ENCODE results near the gene TP73. TPM values are rescaled to one million over a fixed set of nuclear protein-coding genes. Genes with fewer than 3 reads are reported as not detected.

TP73 gene
- total and polyA plus RNA-seq, 9 donors = 0.52 to 2.5 (median 1.2) TPM

- no peaks in the 10 kb centered on the region for H3K27me3 ChIP-seq (ENCODE audit: control insufficient read depth, insufficient read depth, low read length)
- WGBS (ENCODE audit: insufficient coverage) = 89% methylated on average over 4 of the region's 10 CpGs
- peaks cover 59% of the 10 kb centered on the region for H3K36me3 ChIP-seq (ENCODE audit: control insufficient read depth, insufficient read depth, low read length)
- DNase-seq = no peak
- no peak overlapping the region for H3K4me3 ChIP-seq (ENCODE audit: low read length)
- H3K4me1 ChIP-seq (ENCODE audit: control insufficient read depth, insufficient read depth, low read length) = peaks cover 19% of the 10 kb centered on the region
- no peaks in the 10 kb centered on the region for H3K9me3 ChIP-seq (replicated peaks; ENCODE audit: control insufficient read depth, low read depth, low read length)
- no peak overlapping the region for H3K27ac ChIP-seq (ENCODE audit: low read length)
Observed at GRCh38 chr1:3628445-3628844, 23.9 kb upstream of the TP73 start.

GRCh38 chr1:3629561-3630160, 22.7 kb upstream of the TP73 start:
- H3K9me3 ChIP-seq (replicated peaks; ENCODE audit: control insufficient read depth, low read depth, low read length) = no peaks in the 10 kb centered on the region
- peaks cover 14% of the 10 kb centered on the region for H3K4me1 ChIP-seq (ENCODE audit: control insufficient read depth, insufficient read depth, low read length)
- 91% methylated on average over 12 of the region's 16 CpGs for WGBS (ENCODE audit: insufficient coverage)
- no peak overlapping the region for H3K4me3 ChIP-seq (ENCODE audit: low read length)
- H3K36me3 ChIP-seq (ENCODE audit: control insufficient read depth, insufficient read depth, low read length) = peaks cover 70% of the 10 kb centered on the region
- no peak for DNase-seq
- H3K27ac ChIP-seq (ENCODE audit: low read length) = no peak overlapping the region
- no peaks in the 10 kb centered on the region for H3K27me3 ChIP-seq (ENCODE audit: control insufficient read depth, insufficient read depth, low read length)

GRCh38 chr1:3630161-3630611, 22.1 kb upstream of the TP73 start:
- H3K36me3 ChIP-seq (ENCODE audit: control insufficient read depth, insufficient read depth, low read length) = peaks cover 74% of the 10 kb centered on the region
- peaks cover 14% of the 10 kb centered on the region for H3K4me1 ChIP-seq (ENCODE audit: control insufficient read depth, insufficient read depth, low read length)
- 85% methylated on average over 9 of the region's 11 CpGs for WGBS (ENCODE audit: insufficient coverage)
- H3K4me3 ChIP-seq (ENCODE audit: low read length) = no peak overlapping the region
- no peaks in the 10 kb centered on the region for H3K27me3 ChIP-seq (ENCODE audit: control insufficient read depth, insufficient read depth, low read length)
- no peak overlapping the region for H3K27ac ChIP-seq (ENCODE audit: low read length)
- H3K9me3 ChIP-seq (replicated peaks; ENCODE audit: control insufficient read depth, low read depth, low read length) = no peaks in the 10 kb centered on the region
- DNase-seq = no peak

- peaks cover 82% of the 10 kb centered on the region for H3K36me3 ChIP-seq (ENCODE audit: control insufficient read depth, insufficient read depth, low read length)
- H3K4me1 ChIP-seq (ENCODE audit: control insufficient read depth, insufficient read depth, low read length) = peaks cover 9% of the 10 kb centered on the region
- H3K9me3 ChIP-seq (replicated peaks; ENCODE audit: control insufficient read depth, low read depth, low read length) = no peaks in the 10 kb centered on the region
- H3K27ac ChIP-seq (ENCODE audit: low read length) = no peak overlapping the region
- 67% methylated on average over 9 of the region's 9 CpGs for WGBS (ENCODE audit: insufficient coverage)
- no peak for DNase-seq
- H3K27me3 ChIP-seq (ENCODE audit: control insufficient read depth, insufficient read depth, low read length) = no peaks in the 10 kb centered on the region
- no peak overlapping the region for H3K4me3 ChIP-seq (ENCODE audit: low read length)
Observed at GRCh38 chr1:3630914-3631313, 21.4 kb upstream of the TP73 start.

- 86% methylated on average over 31 of the region's 36 CpGs for WGBS (ENCODE audit: insufficient coverage)
- Histone ChIP-seq H3K4me1 (ENCODE audit: control insufficient read depth, insufficient read depth, low read length) (peaks cover 8% of the 10 kb centered on the region), H3K27ac (ENCODE audit: low read length) (no peak overlapping the region), H3K4me3 (ENCODE audit: low read length) (no peak overlapping the region), H3K9me3 (replicated peaks; ENCODE audit: control insufficient read depth, low read depth, low read length) (no peaks in the 10 kb centered on the region), H3K36me3 (ENCODE audit: control insufficient read depth, insufficient read depth, low read length) (peaks cover 88% of the 10 kb centered on the region), H3K27me3 (ENCODE audit: control insufficient read depth, insufficient read depth, low read length) (no peaks in the 10 kb centered on the region)
- no peak for DNase-seq
Observed at GRCh38 chr1:3631320-3632260, 20.7 kb upstream of the TP73 start.

GRCh38 chr1:3632298-3632697, 20.0 kb upstream of the TP73 start:
- H3K9me3 ChIP-seq (replicated peaks; ENCODE audit: control insufficient read depth, low read depth, low read length) = no peaks in the 10 kb centered on the region
- 94% methylated on average over 17 of the region's 17 CpGs for whole genome bisulfite sequencing (ENCODE audit: insufficient coverage)
- no peaks in the 10 kb centered on the region for H3K27me3 ChIP-seq (ENCODE audit: control insufficient read depth, insufficient read depth, low read length)
- H3K4me3 ChIP-seq (ENCODE audit: low read length) = no peak overlapping the region
- no peak for DNase-seq
- H3K4me1 ChIP-seq (ENCODE audit: control insufficient read depth, insufficient read depth, low read length) = peaks cover 8% of the 10 kb centered on the region
- peaks cover 88% of the 10 kb centered on the region for H3K36me3 ChIP-seq (ENCODE audit: control insufficient read depth, insufficient read depth, low read length)
- H3K27ac ChIP-seq (ENCODE audit: low read length) = no peak overlapping the region

GRCh38 chr1:3632716-3633343, 19.5 kb upstream of the TP73 start:
- no peak overlapping the region for H3K27ac ChIP-seq (ENCODE audit: low read length)
- H3K4me3 ChIP-seq (ENCODE audit: low read length) = no peak overlapping the region
- H3K27me3 ChIP-seq (ENCODE audit: control insufficient read depth, insufficient read depth, low read length) = no peaks in the 10 kb centered on the region
- H3K9me3 ChIP-seq (replicated peaks; ENCODE audit: control insufficient read depth, low read depth, low read length) = no peaks in the 10 kb centered on the region
- peaks cover 8% of the 10 kb centered on the region for H3K4me1 ChIP-seq (ENCODE audit: control insufficient read depth, insufficient read depth, low read length)
- 93% methylated on average over 22 of the region's 26 CpGs for WGBS (ENCODE audit: insufficient coverage)
- H3K36me3 ChIP-seq (ENCODE audit: control insufficient read depth, insufficient read depth, low read length) = peaks cover 87% of the 10 kb centered on the region
- DNase-seq = no peak

- peaks cover 8% of the 10 kb centered on the region for H3K4me1 ChIP-seq (ENCODE audit: control insufficient read depth, insufficient read depth, low read length)
- no peak for DNase-seq
- WGBS (ENCODE audit: insufficient coverage) = 87% methylated on average over 27 of the region's 28 CpGs
- no peaks in the 10 kb centered on the region for H3K9me3 ChIP-seq (replicated peaks; ENCODE audit: control insufficient read depth, low read depth, low read length)
- no peaks in the 10 kb centered on the region for H3K27me3 ChIP-seq (ENCODE audit: control insufficient read depth, insufficient read depth, low read length)
- no peak overlapping the region for H3K4me3 ChIP-seq (ENCODE audit: low read length)
- peaks cover 87% of the 10 kb centered on the region for H3K36me3 ChIP-seq (ENCODE audit: control insufficient read depth, insufficient read depth, low read length)
- H3K27ac ChIP-seq (ENCODE audit: low read length) = no peak overlapping the region
Observed at GRCh38 chr1:3633344-3634058, 18.8 kb upstream of the TP73 start.

- Histone ChIP-seq H3K27me3 (ENCODE audit: control insufficient read depth, insufficient read depth, low read length) (no peaks in the 10 kb centered on the region), H3K27ac (ENCODE audit: low read length) (no peak overlapping the region), H3K9me3 (replicated peaks; ENCODE audit: control insufficient read depth, low read depth, low read length) (no peaks in the 10 kb centered on the region), H3K36me3 (ENCODE audit: control insufficient read depth, insufficient read depth, low read length) (peaks cover 84% of the 10 kb centered on the region), H3K4me3 (ENCODE audit: low read length) (no peak overlapping the region), H3K4me1 (ENCODE audit: control insufficient read depth, insufficient read depth, low read length) (peaks cover 8% of the 10 kb centered on the region)
- DNase-seq = no peak
- WGBS (ENCODE audit: insufficient coverage) = 92% methylated on average over 22 of the region's 22 CpGs
Observed at GRCh38 chr1:3634059-3634800, 18.1 kb upstream of the TP73 start.

Data from muscle of leg (tissue), 11 donors.